AG04450 (cell line): ENCODE results near the gene SMURF1. TPM values are rescaled to one million over a fixed set of nuclear protein-coding genes. Genes with fewer than 3 reads are reported as not detected.

Source experiments
- CTCF ChIA-PET: fragments of 300-600, 350-600 bp; formaldehyde crosslinking; extraction: SDS; loops from one replicate; lab custom pipeline; 2022; ENCODE audit warnings: antibody characterized with exemption, inconsistent platforms; lab: Charles Lee
- POLR2A ChIA-PET: fragments of 350-600 bp; formaldehyde crosslinking; extraction: SDS; loops from one replicate; lab custom pipeline; 2021; ENCODE audit warnings: antibody characterized with exemption, inconsistent platforms; lab: Yijun Ruan, JAX
- DNase-seq: peaks from one replicate; pipeline ENCODE4 v3.0.0-alpha.2; 2011; ENCODE audit warnings: low read depth, low spot score
- H3K27ac ChIP-seq: one replicate; pipeline ENCODE4 v1.5.1; 2012; ENCODE audit warnings: low read depth, low read length, control low read depth
- H3K27me3 ChIP-seq: one replicate; pipeline ENCODE4 v1.6.0; 2012; ENCODE audit warnings: low read length; ENCODE audit not compliant: control insufficient read depth, insufficient read depth
- H3K4me3 ChIP-seq: 2 replicates; pipeline ENCODE4 v1.5.1; 2011; ENCODE audit warnings: mild to moderate bottlenecking, low read depth, low read length, control low read depth
- H3K9me3 ChIP-seq: 2 replicates; pipeline ENCODE4 v1.5.1; 2012; ENCODE audit warnings: low read length; ENCODE audit not compliant: control insufficient read depth, insufficient read depth
- CTCF ChIP-seq: IDR thresholded peaks from 2 replicates; pipeline ENCODE4 v1.5.1; 2011; ENCODE audit warnings: low read depth, low read length, control low read depth, inconsistent platforms
- polyA plus RNA-seq: library from polyadenylated mRNA; depleted of rRNA; stranded (reverse); fragments of >200 nt; gene quantifications from 2 replicates; pipeline ENCODE4 v1.2.3, GENCODE V29; 2011

Gene SMURF1
- polyA plus RNA-seq, 1 experiment: 17.1 TPM

- Histone ChIP-seq H3K9me3 (no peaks in the 10 kb centered on the region; the same call in 1 of the 2 replicates), H3K4me3 (no peak overlapping the region), H3K27me3 (no peaks in the 10 kb centered on the region), H3K27ac (no peak overlapping the region)
- CTCF ChIA-PET: no interaction called here
- TF ChIP-seq CTCF: no peak
- no peak for DNase-seq
- POLR2A ChIA-PET: no interaction called here
Observed at GRCh38 chr7:99118077-99118476, 25.8 kb downstream of the SMURF1 start.

GRCh38 chr7:99116144-99116543, 27.8 kb downstream of the SMURF1 start:
- no peak for DNase-seq
- Histone ChIP-seq H3K4me3 (no peak overlapping the region), H3K9me3 (no peaks in the 10 kb centered on the region; the same call in 1 of the 2 replicates), H3K27me3 (no peaks in the 10 kb centered on the region), H3K27ac (no peak overlapping the region)
- POLR2A ChIA-PET: no interaction called here
- TF ChIP-seq CTCF: no peak
- CTCF ChIA-PET: no interaction called here

GRCh38 chr7:99115379-99115778, 28.5 kb downstream of the SMURF1 start:
- H3K27ac ChIP-seq: no peak overlapping the region
- no peak overlapping the region for H3K4me3 ChIP-seq
- no peak for TF ChIP-seq CTCF
- POLR2A ChIA-PET: no interaction called here
- CTCF ChIA-PET: no interaction called here
- no peak for DNase-seq
- H3K9me3 ChIP-seq: no peaks in the 10 kb centered on the region; the same call in 1 of the 2 replicates
- H3K27me3 ChIP-seq: no peaks in the 10 kb centered on the region

GRCh38 chr7:99112979-99113378, 30.9 kb downstream of the SMURF1 start:
- H3K4me3 ChIP-seq: no peak overlapping the region
- POLR2A ChIA-PET: no interaction called here
- no peaks in the 10 kb centered on the region for H3K27me3 ChIP-seq
- no peaks in the 10 kb centered on the region; the same call in 1 of the 2 replicates for H3K9me3 ChIP-seq
- H3K27ac ChIP-seq: no peak overlapping the region
- TF ChIP-seq CTCF: no peak
- CTCF ChIA-PET: interaction anchor here (2.5 kb wide), 1 partner anchor 24 kb away, joined by 8 read pairs; no protein-coding TSS in a partner anchor
- DNase-seq: no peak

GRCh38 chr7:99112097-99112496, 31.8 kb downstream of the SMURF1 start:
- ChIA-PET CTCF (interaction anchor here (2.5 kb wide), 1 partner anchor 25 kb away, joined by 8 read pairs; no protein-coding TSS in a partner anchor), POLR2A (no interaction called here)
- Histone ChIP-seq H3K27me3 (no peaks in the 10 kb centered on the region), H3K9me3 (no peaks in the 10 kb centered on the region; the same call in 1 of the 2 replicates), H3K27ac (no peak overlapping the region), H3K4me3 (no peak overlapping the region)
- TF ChIP-seq CTCF: no peak
- DNase-seq: no peak
